GM19238 (cell line): ENCODE results near the gene KCNH6.

Experiments used
- DNase-seq: peaks from one replicate; pipeline ENCODE4 v3.0.0; 2011; ENCODE audit warnings: low spot score; ENCODE audit not compliant: insufficient read length

The KCNH6 gene

GRCh38 chr17:63523253-63523855 is at the start of gene KCNH6:
Gene KCNH6, plus strand, starts transcription at chr17:63523358. Its CDS starts 56 bp downstream, at chr17:63523414.
- no peak for DNase-seq

- no peak for DNase-seq
Measured at GRCh38 chr17:63474174-63474573, 49.0 kb upstream of the KCNH6 start.

GRCh38 chr17:63474586-63475460 is 48.3 kb upstream of the KCNH6 start:
- DNase-seq: no peak

GRCh38 chr17:63475491-63476412 is 47.4 kb upstream of the KCNH6 start:
- DNase-seq: no peak

GRCh38 chr17:63476459-63476853 is 46.7 kb upstream of the KCNH6 start:
- no peak for DNase-seq

- DNase-seq: peak; percentile 41
Measured at GRCh38 chr17:63476854-63477479, 46.2 kb upstream of the KCNH6 start, which contains the start of gene ACE. Gene ACE, plus strand, starts transcription at chr17:63477061. Its CDS starts 34 bp downstream, at chr17:63477095.

GRCh38 chr17:63477480-63478440 is 45.4 kb upstream of the KCNH6 start:
- no peak for DNase-seq

GRCh38 chr17:63478814-63479494 is 44.2 kb upstream of the KCNH6 start:
- DNase-seq: peak; percentile 92

- DNase-seq: no peak
Measured at GRCh38 chr17:63479495-63480184, 43.5 kb upstream of the KCNH6 start.

- DNase-seq: no peak
Measured at GRCh38 chr17:63480192-63480784, 42.9 kb upstream of the KCNH6 start.

- no peak for DNase-seq
Measured at GRCh38 chr17:63480826-63481487, 42.2 kb upstream of the KCNH6 start.

- DNase-seq: no peak
Measured at GRCh38 chr17:63481488-63481870, 41.7 kb upstream of the KCNH6 start.

- DNase-seq: no peak
Measured at GRCh38 chr17:63482509-63482908, 40.6 kb upstream of the KCNH6 start.

GRCh38 chr17:63483038-63483437 is 40.1 kb upstream of the KCNH6 start:
- no peak for DNase-seq

GRCh38 chr17:63483655-63484575 is 39.2 kb upstream of the KCNH6 start:
- no peak for DNase-seq

- no peak for DNase-seq
Measured at GRCh38 chr17:63486317-63487013, 36.7 kb upstream of the KCNH6 start.
